Retinal pigment epithelial cell (primary cell): ENCODE measurements around the gene ADCY2.

Experiments
- DNase-seq: peaks from one replicate; pipeline ENCODE4 v3.0.0-alpha.2; 2010; ENCODE audit warnings: low read depth
- H3K4me3 ChIP-seq: 2 replicates; pipeline ENCODE4 v1.5.1; 2011; ENCODE audit warnings: mild to moderate bottlenecking, low read length, control low read depth, moderate library complexity
- TF ChIP-seq, protein P1 (sequence below): conservative IDR thresholded peaks from 2 replicates; pipeline ENCODE4 v1.5.1; 2011; ENCODE audit warnings: low read depth, low read length, control low read depth, inconsistent platforms

The ADCY2 gene

DNA sequence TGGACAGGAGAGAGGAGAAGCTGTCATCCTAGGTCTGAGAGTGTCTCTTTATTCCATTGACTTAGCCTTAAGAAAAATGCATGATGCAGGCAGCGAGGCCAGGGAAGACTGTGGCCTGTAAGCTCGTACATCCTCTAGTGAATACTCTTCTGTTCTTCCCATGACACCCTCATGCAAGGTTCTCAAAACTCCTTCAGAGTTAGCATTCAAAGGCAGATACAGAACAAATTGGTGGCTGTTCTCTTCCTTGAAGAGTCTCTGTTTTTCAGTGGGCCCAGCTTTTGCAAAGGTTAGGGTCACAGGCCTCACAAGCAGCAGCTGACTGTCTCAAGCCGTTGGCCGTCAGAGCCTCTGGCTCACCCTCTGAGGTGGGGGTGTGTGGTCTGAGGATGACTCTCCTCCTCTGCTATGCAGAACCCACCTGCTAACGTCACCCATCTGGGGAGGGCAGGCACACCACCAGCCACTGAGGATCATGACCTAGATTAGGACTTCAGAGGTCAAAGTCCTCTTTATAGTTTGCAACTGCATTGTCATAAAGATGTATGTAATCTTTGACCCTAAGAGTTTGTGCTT, 15.1 kb downstream of the ADCY2 start:
- TF ChIP-seq, protein P1, sequence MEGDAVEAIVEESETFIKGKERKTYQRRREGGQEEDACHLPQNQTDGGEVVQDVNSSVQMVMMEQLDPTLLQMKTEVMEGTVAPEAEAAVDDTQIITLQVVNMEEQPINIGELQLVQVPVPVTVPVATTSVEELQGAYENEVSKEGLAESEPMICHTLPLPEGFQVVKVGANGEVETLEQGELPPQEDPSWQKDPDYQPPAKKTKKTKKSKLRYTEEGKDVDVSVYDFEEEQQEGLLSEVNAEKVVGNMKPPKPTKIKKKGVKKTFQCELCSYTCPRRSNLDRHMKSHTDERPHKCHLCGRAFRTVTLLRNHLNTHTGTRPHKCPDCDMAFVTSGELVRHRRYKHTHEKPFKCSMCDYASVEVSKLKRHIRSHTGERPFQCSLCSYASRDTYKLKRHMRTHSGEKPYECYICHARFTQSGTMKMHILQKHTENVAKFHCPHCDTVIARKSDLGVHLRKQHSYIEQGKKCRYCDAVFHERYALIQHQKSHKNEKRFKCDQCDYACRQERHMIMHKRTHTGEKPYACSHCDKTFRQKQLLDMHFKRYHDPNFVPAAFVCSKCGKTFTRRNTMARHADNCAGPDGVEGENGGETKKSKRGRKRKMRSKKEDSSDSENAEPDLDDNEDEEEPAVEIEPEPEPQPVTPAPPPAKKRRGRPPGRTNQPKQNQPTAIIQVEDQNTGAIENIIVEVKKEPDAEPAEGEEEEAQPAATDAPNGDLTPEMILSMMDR, result no peak
- no peak for DNase-seq
- H3K4me3 ChIP-seq, result no peak overlapping the region

DNA sequence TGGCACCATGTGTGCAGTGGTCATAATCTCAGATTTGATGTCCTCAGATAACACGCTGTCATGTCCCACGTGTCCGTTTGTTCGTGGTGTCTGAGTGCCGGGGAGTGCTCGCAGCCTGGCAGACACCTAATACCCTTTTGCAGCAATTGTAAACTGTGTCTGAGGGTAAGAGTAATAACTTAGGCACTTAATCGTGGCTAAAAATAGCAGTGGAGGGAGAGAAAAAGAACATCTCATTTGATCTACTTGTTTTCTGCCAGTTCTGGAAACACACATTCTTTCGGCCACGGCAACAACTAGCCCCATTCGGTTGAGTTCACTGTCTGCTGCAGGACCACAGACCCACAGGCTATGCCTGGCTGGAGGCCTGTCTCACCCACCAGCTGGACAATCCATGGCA, 16.5 kb downstream of the ADCY2 start:
- no peak for DNase-seq
- TF ChIP-seq, protein P1, result no peak
- H3K4me3 ChIP-seq, result no peak overlapping the region

DNA sequence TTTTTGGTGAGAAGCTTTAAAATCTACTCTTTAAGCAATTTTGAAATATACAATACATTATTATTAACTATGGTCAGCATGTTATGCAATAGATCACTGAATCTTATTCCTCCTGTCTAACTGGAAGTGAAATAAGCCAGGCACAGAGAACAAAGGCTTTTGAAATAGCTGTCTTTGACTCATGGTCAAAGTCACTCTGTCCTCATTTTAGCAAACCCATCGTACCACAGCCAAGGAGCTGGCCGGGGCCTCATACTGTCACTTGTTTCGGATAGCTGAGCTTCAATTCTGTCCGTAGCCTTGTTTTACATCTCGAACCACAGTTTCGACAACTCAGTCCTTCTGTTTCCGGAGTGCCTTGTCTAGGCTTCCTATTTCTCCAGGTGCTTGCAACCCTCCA, 19.2 kb downstream of the ADCY2 start:
- H3K4me3 ChIP-seq, result no peak overlapping the region
- no peak for DNase-seq
- TF ChIP-seq, protein P1, result no peak

DNA sequence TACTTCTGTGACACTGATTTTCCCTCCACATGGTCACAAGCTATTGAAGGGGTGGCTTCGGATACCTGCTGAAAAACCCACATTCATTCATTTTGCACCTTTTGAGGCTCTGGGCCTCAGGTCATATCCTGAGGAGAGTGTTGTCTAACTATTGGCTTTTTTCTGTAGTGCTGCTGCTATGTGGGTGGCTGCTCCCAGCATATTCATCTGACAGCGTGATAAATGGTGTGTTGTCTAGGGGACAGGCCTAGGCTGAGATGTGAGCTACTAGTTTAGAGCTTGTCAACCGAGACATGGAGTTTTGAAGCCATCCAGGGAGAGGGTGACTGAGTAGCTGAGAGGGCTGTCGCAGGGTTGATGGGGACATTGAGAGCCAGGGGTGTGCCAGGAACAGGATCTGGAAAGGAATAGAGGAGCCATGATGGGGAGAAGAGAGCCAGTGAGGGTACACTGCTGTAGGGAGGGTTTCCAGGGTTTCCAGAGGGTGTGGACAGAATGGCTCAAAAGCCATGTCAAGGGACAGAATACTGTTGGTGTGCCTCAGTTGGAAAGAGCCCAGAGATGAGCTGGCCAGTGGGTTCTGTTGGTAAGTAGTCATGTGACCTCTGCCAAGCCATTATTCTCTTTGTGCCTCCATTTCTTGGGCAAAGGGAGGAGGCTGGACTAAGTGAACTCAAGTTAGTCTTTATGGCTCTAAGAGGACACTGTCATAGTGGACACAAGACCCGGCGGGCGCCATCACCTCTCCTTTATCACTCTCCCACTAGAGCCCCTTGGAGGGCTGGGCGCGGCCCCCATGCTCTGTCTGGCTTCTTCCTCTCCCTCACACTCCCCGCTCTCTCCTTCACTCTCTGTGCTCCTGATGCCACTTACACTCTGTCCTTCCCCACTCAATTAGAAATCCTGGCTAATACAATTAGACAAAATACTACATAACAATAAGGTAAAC, 19.9 kb downstream of the ADCY2 start:
- TF ChIP-seq, protein P1, result no peak
- H3K4me3 ChIP-seq, result no peak overlapping the region
- no peak for DNase-seq

DNA sequence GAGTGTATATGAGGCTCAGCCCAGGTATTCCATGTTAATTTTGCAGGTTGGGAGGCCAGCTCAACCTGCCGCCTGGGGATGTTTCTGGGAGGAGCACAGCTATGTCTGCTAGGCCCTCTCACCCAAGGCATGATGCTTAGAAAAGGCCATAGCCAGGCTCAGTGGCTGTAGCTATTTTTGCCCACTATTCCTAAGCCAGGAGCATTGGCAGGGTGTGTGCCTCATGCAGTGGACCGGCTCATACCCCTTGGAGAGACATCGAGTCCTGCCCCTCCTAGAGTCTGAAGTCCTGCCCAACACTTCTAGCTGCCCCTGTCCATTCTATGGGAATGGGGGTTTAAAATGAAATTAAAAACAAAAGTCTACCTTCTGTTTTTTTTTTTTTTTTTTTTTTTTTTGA, 22.3 kb downstream of the ADCY2 start:
- DNase-seq, result no peak
- no peak overlapping the region for H3K4me3 ChIP-seq
- TF ChIP-seq, protein P1, result no peak

DNA sequence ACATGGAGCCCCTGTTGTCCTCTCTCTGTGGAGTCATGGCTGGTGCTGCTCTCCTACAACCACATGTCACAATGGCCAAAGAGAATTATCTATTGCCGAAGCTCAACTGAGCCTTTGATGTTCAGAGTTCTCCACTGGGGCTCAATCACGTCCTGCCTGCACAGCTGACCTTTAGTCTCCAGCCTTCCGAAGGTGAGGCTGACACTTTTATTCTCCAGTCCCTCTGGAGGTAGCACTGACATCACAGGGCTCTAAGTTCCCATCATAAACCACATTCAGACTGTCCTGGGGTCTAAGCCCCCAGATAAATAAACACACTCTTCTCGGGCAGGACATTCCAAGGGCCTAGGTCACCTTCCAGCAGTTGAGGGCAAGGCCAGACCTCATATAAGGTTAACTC, 23.4 kb downstream of the ADCY2 start:
- DNase-seq, result no peak
- TF ChIP-seq, protein P1, result no peak

DNA sequence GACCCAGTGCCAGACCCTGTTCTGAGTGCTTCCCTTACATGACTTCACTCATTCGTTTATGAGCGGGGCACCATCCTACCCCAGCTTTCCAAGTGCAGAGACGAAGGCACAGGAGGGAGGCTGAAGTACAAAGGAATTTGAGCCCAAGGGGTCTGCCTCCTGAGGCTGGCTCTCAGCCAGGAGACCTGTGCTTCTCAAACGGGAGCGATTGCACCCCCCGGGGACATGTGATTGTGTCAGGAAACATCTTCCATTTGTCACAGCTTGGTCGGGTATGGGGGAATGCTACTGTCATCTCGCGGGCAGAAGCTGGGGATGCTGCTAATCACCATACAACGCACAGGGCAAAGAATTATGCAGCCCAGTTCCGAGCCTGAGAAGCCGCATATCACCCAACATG, 23.9 kb downstream of the ADCY2 start:
- H3K4me3 ChIP-seq, result no peak overlapping the region
- DNase-seq, result no peak
- TF ChIP-seq, protein P1, result no peak

More for the DNA sequence above, 23.4 kb downstream of the ADCY2 start:
- H3K4me3 ChIP-seq, result no peak overlapping the region
